ENCODE data around the gene LYRM2. TPM values are rescaled to one million over a fixed set of nuclear protein-coding genes. Genes with fewer than 3 reads are reported as not detected.

Gene LYRM2
- total RNA-seq, 2 donors from 2014 or later, result 21.5 to 24.6 TPM

DNA sequence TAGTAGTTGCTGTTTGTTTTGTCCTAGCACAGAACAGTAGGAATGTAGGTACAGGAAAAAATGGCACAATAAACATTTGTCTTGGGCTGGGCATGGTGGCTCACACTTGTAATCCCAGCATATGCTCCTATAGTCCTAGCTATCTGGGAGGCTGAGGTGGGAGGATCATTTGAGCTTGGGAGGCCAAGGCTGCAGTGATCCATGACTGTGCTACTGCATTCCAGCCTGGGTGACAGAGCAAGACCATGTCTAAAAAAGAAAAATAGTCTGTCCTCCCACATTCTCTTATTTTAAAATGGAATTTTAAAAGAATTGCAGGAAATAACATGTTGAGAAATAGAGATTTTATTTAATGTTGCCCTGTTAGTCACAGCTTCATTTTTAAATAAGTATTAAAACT is 117.8 kb downstream of the LYRM2 start:
- no peaks in the 10 kb centered on the region for H3K9me3 ChIP-seq (ENCODE audit: control insufficient read depth, low read length, poor library complexity, severe bottlenecking)
- Mint-ChIP-seq H3K27me3 (no peaks in the 10 kb centered on the region), H3K4me1 (no peaks in the 10 kb centered on the region), H3K27ac (no peak overlapping the region), H3K4me3 (no peak overlapping the region), H3K36me3 (ENCODE audit: low read depth) (peaks cover 4% of the 10 kb centered on the region)
- DNase-seq, result no peak
- no peak for ATAC-seq

DNA sequence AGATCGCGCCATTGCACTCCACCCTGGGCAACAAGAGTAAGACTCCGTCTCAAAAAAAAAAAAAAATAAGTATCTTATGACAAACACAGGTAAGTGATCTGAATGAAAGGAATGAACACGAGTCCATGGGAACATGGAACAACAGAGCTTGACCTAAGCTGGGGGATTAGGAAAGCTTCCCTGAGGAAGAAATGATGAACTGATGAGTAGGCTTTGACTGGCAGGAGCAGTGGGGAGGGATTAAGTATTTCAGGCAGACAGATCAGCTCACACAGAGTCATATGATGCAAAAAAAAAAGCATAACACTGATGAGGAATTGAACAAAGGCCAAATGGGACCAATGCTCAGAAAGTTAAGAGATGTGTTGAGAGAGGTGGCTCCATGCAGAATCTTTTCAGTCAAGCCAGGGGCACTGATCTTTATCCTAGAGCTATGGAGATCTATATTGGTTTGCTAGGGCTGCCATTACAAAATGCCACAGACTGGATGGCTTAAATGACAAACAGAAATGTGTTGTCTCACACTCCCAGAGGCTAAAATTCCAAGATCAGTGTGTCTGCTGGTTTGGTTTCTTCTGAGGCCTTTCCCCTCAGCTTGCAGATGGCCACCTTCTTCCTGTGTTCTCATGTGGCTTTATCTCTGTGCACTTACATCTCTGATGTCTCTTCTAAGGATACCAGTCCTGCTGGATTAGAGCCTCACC is 120.0 kb downstream of the LYRM2 start:
- DNase-seq, result no peak
- Mint-ChIP-seq H3K4me3 (no peak overlapping the region), H3K27me3 (no peaks in the 10 kb centered on the region), H3K27ac (no peak overlapping the region), H3K36me3 (ENCODE audit: low read depth) (peaks cover 6% of the 10 kb centered on the region), H3K4me1 (no peaks in the 10 kb centered on the region)
- H3K9me3 ChIP-seq (ENCODE audit: control insufficient read depth, low read length, poor library complexity, severe bottlenecking), result no peaks in the 10 kb centered on the region
- ATAC-seq, result no peak

Other genes with a start within 250 kb of the LYRM2 start
- 1 to 10 TPM; 7.8 to 8.9 TPM for gene RRAGD, start 226.5 kb downstream of the LYRM2 start, total RNA-seq
- 1 to 10 TPM; 3.8 to 7.9 TPM for gene ANKRD6, start 205.6 kb downstream of the LYRM2 start, total RNA-seq
- 10 to 100 TPM; 51.2 to 53.1 TPM for gene MDN1, start 181.0 kb upstream of the LYRM2 start, total RNA-seq
- 10 to 100 TPM; 28.2 to 31.7 TPM for gene CASP8AP2, start 191.1 kb upstream of the LYRM2 start, total RNA-seq